ENCODE results near the gene SELPLG. TPM values are rescaled to one million over a fixed set of nuclear protein-coding genes. Genes with fewer than 3 reads are reported as not detected.

Gene SELPLG
- total and polyA plus RNA-seq, 4 donors: 9.1 to 18.2 (median 10.9) TPM

DNA sequence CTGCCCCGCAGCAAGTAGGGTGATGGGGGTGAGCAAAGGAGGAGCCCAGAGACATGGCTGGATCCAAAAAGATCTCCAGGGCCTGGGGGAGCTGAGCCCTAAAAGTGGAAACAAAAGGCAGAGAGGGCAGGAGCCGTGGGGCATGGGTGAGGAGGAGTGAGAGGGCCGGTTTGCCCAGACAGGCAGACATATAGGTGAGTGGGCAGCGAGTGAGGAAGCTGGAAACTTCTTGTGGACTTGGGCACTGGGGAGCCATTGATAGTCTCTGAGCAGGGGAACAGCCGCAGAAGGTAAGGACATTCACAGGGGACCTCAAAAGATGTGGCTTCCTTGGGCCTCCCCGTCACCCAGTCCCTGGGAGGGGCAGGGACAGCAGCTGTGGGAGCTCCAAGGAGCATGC, 19.1 kb downstream of the SELPLG start:
- 94% methylated on average over 6 of the region's 6 CpGs for WGBS (ENCODE audit: insufficient coverage)

DNA sequence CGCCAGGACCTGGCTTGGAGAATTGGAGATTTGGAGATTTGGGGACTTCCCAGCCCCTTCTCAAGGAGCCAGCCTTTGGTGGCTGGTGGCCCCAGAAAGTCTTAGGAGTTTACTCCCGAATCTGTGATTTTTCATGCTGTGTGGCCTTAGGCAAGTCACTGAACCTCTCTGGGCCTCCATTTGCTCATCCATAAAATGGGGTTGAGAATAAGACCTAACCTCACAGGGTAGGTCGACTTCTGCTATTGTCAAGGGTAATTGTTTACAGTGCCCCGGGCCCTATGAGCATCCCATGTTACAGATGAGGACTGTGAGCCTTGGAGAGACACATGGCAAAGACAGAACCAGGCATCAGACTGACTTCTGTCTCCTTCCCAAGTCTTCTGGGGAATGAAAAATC, 19.7 kb downstream of the SELPLG start:
- Histone ChIP-seq H3K27ac (ENCODE audit: low read depth, low read length) (no peak overlapping the region), H3K4me1 (ENCODE audit: control insufficient read depth, insufficient read depth, low read length) (peaks cover 8% of the 10 kb centered on the region), H3K4me3 (ENCODE audit: low read depth, low read length) (no peak overlapping the region), H3K27me3 (ENCODE audit: control insufficient read depth, insufficient read depth, low read length) (no peaks in the 10 kb centered on the region), H3K9me3 (ENCODE audit: control insufficient read depth, insufficient read depth, low read length) (no peaks in the 10 kb centered on the region), H3K36me3 (ENCODE audit: control insufficient read depth, insufficient read depth, low read length) (no peaks in the 10 kb centered on the region)
- no peak for DNase-seq (ENCODE audit: low read depth in 4 of 6, low spot score in 6 of 6)
- WGBS (ENCODE audit: insufficient coverage): 89% methylated on average over 4 of the region's 4 CpGs

More for the DNA sequence above, 19.1 kb downstream of the SELPLG start:
- Histone ChIP-seq H3K9me3 (ENCODE audit: control insufficient read depth, insufficient read depth, low read length) (no peaks in the 10 kb centered on the region), H3K27ac (ENCODE audit: low read depth, low read length) (no peak overlapping the region), H3K4me1 (ENCODE audit: control insufficient read depth, insufficient read depth, low read length) (peaks cover 8% of the 10 kb centered on the region), H3K36me3 (ENCODE audit: control insufficient read depth, insufficient read depth, low read length) (no peaks in the 10 kb centered on the region), H3K4me3 (ENCODE audit: low read depth, low read length) (no peak overlapping the region), H3K27me3 (ENCODE audit: control insufficient read depth, insufficient read depth, low read length) (no peaks in the 10 kb centered on the region)
- no peak for DNase-seq (ENCODE audit: low read depth in 4 of 6, low spot score in 6 of 6)

DNA sequence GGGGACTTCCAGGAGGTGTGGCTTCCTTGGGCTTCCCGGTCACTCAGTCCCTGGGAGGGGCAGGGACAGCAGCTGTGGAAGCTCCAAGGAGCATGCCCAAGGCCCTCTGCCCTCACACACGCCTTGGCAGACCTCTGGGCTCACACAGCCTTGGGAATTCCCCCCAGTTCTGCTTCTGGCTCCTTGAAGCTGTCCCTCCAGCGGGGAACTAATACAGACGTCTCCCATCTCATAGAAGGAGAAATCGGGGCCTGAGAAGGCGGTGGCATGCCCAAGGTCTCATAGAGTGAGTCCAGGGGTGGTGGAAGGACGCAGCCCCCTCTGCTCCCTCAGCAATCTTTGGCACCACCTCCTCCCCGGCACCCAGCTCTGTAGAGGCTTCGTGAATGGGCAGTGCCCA, 20.1 kb downstream of the SELPLG start:
- Histone ChIP-seq H3K4me1 (ENCODE audit: control insufficient read depth, insufficient read depth, low read length) (peaks cover 6% of the 10 kb centered on the region), H3K9me3 (ENCODE audit: control insufficient read depth, insufficient read depth, low read length) (no peaks in the 10 kb centered on the region), H3K27ac (ENCODE audit: low read depth, low read length) (no peak overlapping the region), H3K36me3 (ENCODE audit: control insufficient read depth, insufficient read depth, low read length) (no peaks in the 10 kb centered on the region), H3K27me3 (ENCODE audit: control insufficient read depth, insufficient read depth, low read length) (no peaks in the 10 kb centered on the region), H3K4me3 (ENCODE audit: low read depth, low read length) (no peak overlapping the region)
- 31% methylated on average over 3 of the region's 9 CpGs for WGBS (ENCODE audit: insufficient coverage)
- DNase-seq (ENCODE audit: low read depth in 4 of 6, low spot score in 6 of 6): no peak

DNA sequence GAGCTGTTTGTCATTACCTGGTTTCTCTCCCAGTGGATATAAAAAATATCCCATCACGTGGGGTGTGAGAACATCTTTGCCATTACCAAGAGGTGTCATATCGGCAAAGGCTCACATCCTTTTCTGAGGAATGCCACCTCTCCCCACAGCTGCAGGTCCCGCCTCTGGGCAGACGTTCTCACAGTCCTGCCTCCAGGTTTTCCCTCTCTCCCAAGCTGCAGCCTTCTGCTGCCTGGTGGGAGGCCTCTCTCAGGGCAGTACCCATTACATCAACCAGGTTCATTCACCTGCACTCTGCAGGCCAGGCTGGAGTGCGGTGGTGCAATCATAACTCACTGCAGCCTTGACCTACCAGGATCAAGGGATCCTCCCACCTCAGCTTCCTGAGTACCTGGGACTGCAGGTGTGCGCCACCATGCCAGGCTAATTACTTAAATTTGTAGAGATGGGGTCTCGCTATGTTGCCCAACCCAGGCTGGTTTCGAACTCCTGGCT, 20.9 kb downstream of the SELPLG start:
- H3K4me1 ChIP-seq (ENCODE audit: control insufficient read depth, insufficient read depth, low read length): no peaks in the 10 kb centered on the region
- H3K9me3 ChIP-seq (ENCODE audit: control insufficient read depth, insufficient read depth, low read length): no peaks in the 10 kb centered on the region
- H3K27ac ChIP-seq (ENCODE audit: low read depth, low read length): no peak overlapping the region

DNA sequence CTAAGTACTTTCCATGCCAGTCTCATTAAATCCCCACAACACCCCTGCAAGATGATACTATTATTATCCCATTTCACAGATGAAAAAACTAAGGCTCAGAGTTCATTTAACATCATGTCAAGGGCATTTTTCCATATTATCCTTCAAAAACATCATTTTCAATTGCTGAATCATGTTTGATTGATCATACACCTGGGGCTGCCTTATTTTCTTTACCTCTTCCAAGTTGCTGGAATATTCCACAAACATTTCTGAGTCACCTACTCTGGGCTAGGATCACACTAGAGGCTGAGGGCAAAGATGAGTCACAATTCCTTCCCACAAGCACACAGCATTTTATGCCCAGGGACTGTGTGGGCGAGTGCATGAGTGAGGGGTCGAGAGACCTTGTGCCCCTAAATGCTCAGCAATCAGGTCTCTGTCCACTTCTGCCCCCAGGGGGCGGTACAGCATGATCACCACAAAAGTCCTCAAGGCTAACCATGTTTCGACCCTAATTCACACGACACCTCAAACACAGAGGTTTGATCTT, 21.7 kb downstream of the SELPLG start:
- Histone ChIP-seq H3K9me3 (ENCODE audit: control insufficient read depth, insufficient read depth, low read length) (no peaks in the 10 kb centered on the region), H3K4me3 (ENCODE audit: low read depth, low read length) (no peak overlapping the region), H3K27ac (ENCODE audit: low read depth, low read length) (no peak overlapping the region), H3K4me1 (ENCODE audit: control insufficient read depth, insufficient read depth, low read length) (no peaks in the 10 kb centered on the region), H3K27me3 (ENCODE audit: control insufficient read depth, insufficient read depth, low read length) (no peaks in the 10 kb centered on the region), H3K36me3 (ENCODE audit: control insufficient read depth, insufficient read depth, low read length) (no peaks in the 10 kb centered on the region)
- no peak for DNase-seq (ENCODE audit: low read depth in 4 of 6, low spot score in 6 of 6)
- 57% methylated on average over 3 of the region's 5 CpGs for WGBS (ENCODE audit: insufficient coverage)

More for the DNA sequence above, 20.9 kb downstream of the SELPLG start:
- WGBS (ENCODE audit: insufficient coverage): 61% methylated on average over 5 of the region's 8 CpGs
- no peaks in the 10 kb centered on the region for H3K36me3 ChIP-seq (ENCODE audit: control insufficient read depth, insufficient read depth, low read length)
- H3K4me3 ChIP-seq (ENCODE audit: low read depth, low read length): no peak overlapping the region
- H3K27me3 ChIP-seq (ENCODE audit: control insufficient read depth, insufficient read depth, low read length): no peaks in the 10 kb centered on the region
- no peak for DNase-seq (ENCODE audit: low read depth in 4 of 6, low spot score in 6 of 6)

DNA sequence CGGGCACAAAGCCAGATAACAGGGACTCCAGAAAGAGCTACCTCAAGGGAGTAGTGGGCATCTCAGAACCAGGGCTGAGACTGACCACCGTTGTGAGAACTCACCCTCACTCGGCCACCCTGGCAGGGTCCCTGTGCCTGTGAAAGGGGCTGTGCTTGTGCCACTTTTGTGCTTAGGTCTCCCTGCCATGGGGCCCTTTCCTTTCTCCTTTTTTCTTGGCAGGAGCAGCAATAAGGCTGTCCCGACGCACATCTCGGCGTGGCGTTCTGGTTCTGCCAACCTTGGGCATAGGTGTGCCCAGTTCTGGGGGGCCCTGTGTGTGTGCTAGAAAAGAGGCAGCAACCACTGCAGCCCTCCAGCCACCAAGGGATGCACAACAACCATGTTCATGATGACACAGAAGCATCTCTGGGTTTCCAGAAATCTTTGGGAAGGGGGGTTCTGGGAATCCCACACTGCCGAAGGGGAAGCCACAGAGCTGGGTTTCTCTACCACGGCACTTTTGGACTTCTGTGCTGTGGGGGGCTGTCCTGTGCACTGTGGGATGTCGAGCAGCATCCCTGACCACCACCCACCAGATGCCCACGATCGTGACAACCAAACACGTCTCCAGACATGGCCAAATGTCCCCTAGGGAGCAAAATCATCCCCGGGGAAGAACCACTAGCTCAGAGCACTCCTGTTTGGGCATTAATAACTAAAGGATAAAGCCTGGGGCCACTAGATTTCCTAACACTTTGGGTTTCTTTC, 22.7 kb downstream of the SELPLG start:
- no peaks in the 10 kb centered on the region for H3K36me3 ChIP-seq (ENCODE audit: control insufficient read depth, insufficient read depth, low read length)
- no peaks in the 10 kb centered on the region for H3K9me3 ChIP-seq (ENCODE audit: control insufficient read depth, insufficient read depth, low read length)
- H3K27me3 ChIP-seq (ENCODE audit: control insufficient read depth, insufficient read depth, low read length): no peaks in the 10 kb centered on the region
- DNase-seq (ENCODE audit: low read depth in 4 of 6, low spot score in 6 of 6): no peak
- 80% methylated on average over 8 of the region's 15 CpGs for WGBS (ENCODE audit: insufficient coverage)
- peaks cover 4% of the 10 kb centered on the region for H3K4me1 ChIP-seq (ENCODE audit: control insufficient read depth, insufficient read depth, low read length)
- no peak overlapping the region for H3K27ac ChIP-seq (ENCODE audit: low read depth, low read length)
- no peak overlapping the region for H3K4me3 ChIP-seq (ENCODE audit: low read depth, low read length)

DNA sequence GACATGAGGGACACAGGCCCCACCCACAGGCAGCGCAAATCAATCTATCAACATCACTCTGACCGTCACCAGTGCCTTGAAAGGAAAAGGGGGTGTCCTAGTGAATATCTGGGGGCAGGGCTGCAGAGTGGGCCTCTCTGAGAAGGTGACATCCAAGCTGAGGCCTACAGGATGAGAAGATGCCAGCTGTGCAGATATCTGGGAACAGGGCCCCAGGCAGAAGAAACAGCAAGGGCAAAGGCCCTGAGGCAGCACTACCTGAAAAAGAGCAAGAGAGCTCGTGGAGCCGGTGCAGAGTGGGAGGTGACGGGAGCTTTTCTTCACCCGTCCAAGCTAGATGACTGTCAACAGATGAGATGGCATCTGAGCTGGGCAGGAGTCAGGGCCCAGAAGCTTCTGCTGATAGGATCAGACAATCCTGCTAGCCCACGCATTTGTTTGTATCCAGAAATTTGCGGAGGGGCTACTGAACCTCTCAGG, 23.3 kb downstream of the SELPLG start:
- H3K4me1 ChIP-seq (ENCODE audit: control insufficient read depth, insufficient read depth, low read length): peaks cover 4% of the 10 kb centered on the region
- 79% methylated on average over 7 of the region's 8 CpGs for WGBS (ENCODE audit: insufficient coverage)

DNA sequence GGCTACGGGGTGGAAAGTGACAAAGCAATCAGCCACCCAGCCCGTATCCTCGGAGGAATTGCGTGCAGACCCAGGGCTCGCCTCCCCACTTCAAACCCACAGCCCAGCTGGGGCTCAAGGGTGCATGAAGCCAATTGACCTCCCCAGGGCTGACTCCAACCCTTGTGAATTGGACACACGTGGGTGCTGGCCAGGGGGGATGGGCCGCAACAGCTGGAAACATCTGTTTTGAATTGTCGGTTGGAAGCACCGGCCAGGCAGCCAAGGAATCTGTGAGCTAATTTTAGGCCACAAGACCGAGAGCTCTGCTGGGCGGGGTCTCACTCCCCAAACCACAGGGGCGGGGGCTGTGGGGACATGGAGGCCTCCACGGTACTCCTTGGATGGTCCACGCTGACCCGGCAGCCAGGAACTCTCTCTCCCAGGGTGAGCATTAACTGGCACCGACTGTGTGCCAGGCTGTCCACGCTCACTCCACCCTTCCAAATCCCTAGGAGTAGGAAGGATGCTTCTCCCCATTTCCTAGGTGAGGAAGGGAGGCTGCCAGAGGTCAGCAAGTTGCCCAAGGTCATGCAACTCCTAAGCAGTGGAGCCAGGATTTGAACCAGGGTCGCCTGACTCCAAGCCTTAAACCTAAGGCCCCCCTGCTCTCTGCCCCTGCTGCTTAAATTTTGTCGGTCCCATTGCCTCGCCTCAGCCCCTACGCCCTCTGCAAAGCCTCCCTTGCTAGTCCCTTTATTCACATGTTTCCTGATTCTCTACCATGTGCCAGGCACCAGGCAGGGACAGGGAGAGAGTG, 24.0 kb downstream of the SELPLG start:
- H3K27me3 ChIP-seq (ENCODE audit: control insufficient read depth, insufficient read depth, low read length): no peaks in the 10 kb centered on the region
- H3K4me3 ChIP-seq (ENCODE audit: low read depth, low read length): no peak overlapping the region
- no peak overlapping the region for H3K27ac ChIP-seq (ENCODE audit: low read depth, low read length)
- peaks cover 4% of the 10 kb centered on the region for H3K4me1 ChIP-seq (ENCODE audit: control insufficient read depth, insufficient read depth, low read length)
- no peaks in the 10 kb centered on the region for H3K36me3 ChIP-seq (ENCODE audit: control insufficient read depth, insufficient read depth, low read length)
- H3K9me3 ChIP-seq (ENCODE audit: control insufficient read depth, insufficient read depth, low read length): no peaks in the 10 kb centered on the region
- DNase-seq (ENCODE audit: low read depth in 4 of 6, low spot score in 6 of 6): peak in 1 of 6 donors; percentile 65
- 47% methylated on average over 16 of the region's 21 CpGs for WGBS (ENCODE audit: insufficient coverage)

More for the DNA sequence above, 23.3 kb downstream of the SELPLG start:
- Histone ChIP-seq H3K27ac (ENCODE audit: low read depth, low read length) (no peak overlapping the region), H3K27me3 (ENCODE audit: control insufficient read depth, insufficient read depth, low read length) (no peaks in the 10 kb centered on the region), H3K36me3 (ENCODE audit: control insufficient read depth, insufficient read depth, low read length) (no peaks in the 10 kb centered on the region), H3K9me3 (ENCODE audit: control insufficient read depth, insufficient read depth, low read length) (no peaks in the 10 kb centered on the region), H3K4me3 (ENCODE audit: low read depth, low read length) (no peak overlapping the region)
- DNase-seq (ENCODE audit: low read depth in 4 of 6, low spot score in 6 of 6): no peak

DNA sequence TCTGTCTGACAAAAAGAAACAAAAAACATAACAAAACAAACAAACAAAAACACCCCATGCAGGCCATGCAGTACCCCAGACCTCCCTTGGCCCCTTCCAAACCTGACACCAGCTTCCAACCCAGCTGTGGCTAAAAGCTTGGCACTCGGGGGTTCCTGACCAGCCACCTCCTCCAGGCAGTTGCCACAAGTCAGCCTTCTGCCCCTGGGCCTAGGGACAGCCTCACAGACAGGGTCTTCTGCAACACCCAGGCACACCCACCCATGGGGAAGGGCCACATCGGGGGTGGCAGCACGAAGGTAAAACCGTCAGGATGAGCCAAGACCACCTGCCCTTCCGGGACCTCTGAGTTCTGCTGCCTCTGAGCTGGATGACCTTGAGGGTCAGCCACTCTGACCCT, 25.1 kb downstream of the SELPLG start:
- no peaks in the 10 kb centered on the region for H3K9me3 ChIP-seq (ENCODE audit: control insufficient read depth, insufficient read depth, low read length)
- 86% methylated on average over 4 of the region's 5 CpGs for WGBS (ENCODE audit: insufficient coverage)
- peaks cover 4% of the 10 kb centered on the region for H3K4me1 ChIP-seq (ENCODE audit: control insufficient read depth, insufficient read depth, low read length)
- no peak overlapping the region for H3K27ac ChIP-seq (ENCODE audit: low read depth, low read length)
- DNase-seq (ENCODE audit: low read depth in 4 of 6, low spot score in 6 of 6): no peak
- no peak overlapping the region for H3K4me3 ChIP-seq (ENCODE audit: low read depth, low read length)
- H3K27me3 ChIP-seq (ENCODE audit: control insufficient read depth, insufficient read depth, low read length): no peaks in the 10 kb centered on the region
- H3K36me3 ChIP-seq (ENCODE audit: control insufficient read depth, insufficient read depth, low read length): no peaks in the 10 kb centered on the region
